ENCODE data around the gene DRAM1. TPM values are rescaled to one million over a fixed set of nuclear protein-coding genes. Genes with fewer than 3 reads are reported as not detected.

Gene DRAM1
- total RNA-seq, 1 donor from 2014 or later = 1.2 TPM

DNA sequence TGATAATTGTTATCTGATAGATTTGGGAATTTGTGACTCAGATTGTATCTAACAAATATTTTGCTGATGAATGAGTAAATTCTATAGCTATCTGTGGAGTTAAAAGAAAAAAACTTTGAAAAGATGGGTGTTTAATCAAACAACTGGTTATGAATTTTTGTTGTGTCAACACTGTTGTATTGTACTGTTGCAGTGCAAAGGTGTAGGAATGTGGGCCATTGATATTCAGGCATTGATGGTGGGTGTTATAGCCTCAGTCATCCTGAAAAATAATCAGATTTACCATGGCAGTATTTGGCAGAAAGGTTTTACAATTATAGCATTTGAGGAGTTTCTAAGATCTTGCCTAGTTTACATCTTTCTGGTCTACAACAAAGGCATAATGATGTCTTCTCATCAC lies 15.4 kb downstream of the DRAM1 start:
- no peak for DNase-seq (ENCODE audit: low spot score)
- Histone ChIP-seq H3K4me1 (peaks cover 7% of the 10 kb centered on the region), H3K9ac (no peak overlapping the region), H3K4me2 (no peak overlapping the region), H3K27me3 (no peaks in the 10 kb centered on the region), H3K4me3 (no peak overlapping the region), H2AFZ (replicated peaks) (no peak overlapping the region), H3F3A (ENCODE audit: low read depth) (no peaks in the 10 kb centered on the region), H3K79me2 (ENCODE audit: low read depth) (no peaks in the 10 kb centered on the region), H3K9me3 (ENCODE audit: low read depth) (no peaks in the 10 kb centered on the region), H3K27ac (no peak overlapping the region), H4K20me1 (ENCODE audit: low read depth) (no peaks in the 10 kb centered on the region), H3K36me3 (no peaks in the 10 kb centered on the region)
- Mint-ChIP-seq H3K27me3 (ENCODE audit: insufficient read depth, low read depth) (no peaks in the 10 kb centered on the region), H3K36me3 (no peaks in the 10 kb centered on the region), H3K27ac (no peak overlapping the region), H3K4me1 (no peaks in the 10 kb centered on the region), H3K4me3 (no peak overlapping the region), H3K9me3 (no peaks in the 10 kb centered on the region)
- TF ChIP-seq EZH2phosphoT487 (IDR thresholded peaks at IDR 0.05) (no peak), EZH2 (IDR thresholded peaks at IDR 0.05) (no peak)
- TF ChIP-seq, protein P1, sequence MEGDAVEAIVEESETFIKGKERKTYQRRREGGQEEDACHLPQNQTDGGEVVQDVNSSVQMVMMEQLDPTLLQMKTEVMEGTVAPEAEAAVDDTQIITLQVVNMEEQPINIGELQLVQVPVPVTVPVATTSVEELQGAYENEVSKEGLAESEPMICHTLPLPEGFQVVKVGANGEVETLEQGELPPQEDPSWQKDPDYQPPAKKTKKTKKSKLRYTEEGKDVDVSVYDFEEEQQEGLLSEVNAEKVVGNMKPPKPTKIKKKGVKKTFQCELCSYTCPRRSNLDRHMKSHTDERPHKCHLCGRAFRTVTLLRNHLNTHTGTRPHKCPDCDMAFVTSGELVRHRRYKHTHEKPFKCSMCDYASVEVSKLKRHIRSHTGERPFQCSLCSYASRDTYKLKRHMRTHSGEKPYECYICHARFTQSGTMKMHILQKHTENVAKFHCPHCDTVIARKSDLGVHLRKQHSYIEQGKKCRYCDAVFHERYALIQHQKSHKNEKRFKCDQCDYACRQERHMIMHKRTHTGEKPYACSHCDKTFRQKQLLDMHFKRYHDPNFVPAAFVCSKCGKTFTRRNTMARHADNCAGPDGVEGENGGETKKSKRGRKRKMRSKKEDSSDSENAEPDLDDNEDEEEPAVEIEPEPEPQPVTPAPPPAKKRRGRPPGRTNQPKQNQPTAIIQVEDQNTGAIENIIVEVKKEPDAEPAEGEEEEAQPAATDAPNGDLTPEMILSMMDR (IDR thresholded peaks at IDR 0.05) = no peak

DNA sequence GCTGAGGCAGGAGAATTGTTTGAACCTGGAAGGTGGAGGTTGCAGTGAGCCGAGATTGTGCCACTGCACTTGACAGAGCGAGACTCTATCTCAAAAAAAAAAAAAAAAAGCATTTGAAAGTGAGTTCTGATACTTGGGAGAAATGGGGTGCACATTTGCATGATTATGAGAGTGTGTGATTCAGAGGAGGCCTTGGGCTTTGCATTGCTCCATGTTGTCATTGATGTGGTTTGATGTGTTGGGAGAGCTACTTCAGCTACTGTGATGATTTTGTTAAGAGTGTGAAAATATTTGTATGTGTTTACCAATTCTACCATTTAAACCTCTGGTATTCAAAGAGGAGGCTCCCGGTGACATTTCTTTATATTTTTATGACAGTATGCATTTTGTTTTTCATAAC lies 24.4 kb downstream of the DRAM1 start:
- no peak overlapping the region for H2AFZ ChIP-seq (replicated peaks)
- H3K4me3 Mint-ChIP-seq = no peak overlapping the region
- H3K27ac Mint-ChIP-seq = no peak overlapping the region
- H3K4me1 ChIP-seq = no peaks in the 10 kb centered on the region
- H3K27me3 Mint-ChIP-seq (ENCODE audit: insufficient read depth, low read depth) = no peaks in the 10 kb centered on the region
- no peaks in the 10 kb centered on the region for H3K27me3 ChIP-seq
- DNase-seq (ENCODE audit: low spot score) = no peak
- no peaks in the 10 kb centered on the region for H3F3A ChIP-seq (ENCODE audit: low read depth)
- no peaks in the 10 kb centered on the region for H3K9me3 ChIP-seq (ENCODE audit: low read depth)
- TF ChIP-seq EZH2phosphoT487 (IDR thresholded peaks at IDR 0.05) = no peak
- no peak for TF ChIP-seq EZH2 (IDR thresholded peaks at IDR 0.05)
- TF ChIP-seq, protein P1 (IDR thresholded peaks at IDR 0.05) = no peak
- no peaks in the 10 kb centered on the region for H3K36me3 ChIP-seq
- H3K4me2 ChIP-seq = no peak overlapping the region
- H3K4me3 ChIP-seq = no peak overlapping the region
- H4K20me1 ChIP-seq (ENCODE audit: low read depth) = no peaks in the 10 kb centered on the region
- H3K4me1 Mint-ChIP-seq = no peaks in the 10 kb centered on the region
- no peak overlapping the region for H3K9ac ChIP-seq
- no peaks in the 10 kb centered on the region for H3K9me3 Mint-ChIP-seq
- H3K36me3 Mint-ChIP-seq = no peaks in the 10 kb centered on the region
- H3K79me2 ChIP-seq (ENCODE audit: low read depth) = no peaks in the 10 kb centered on the region
- H3K27ac ChIP-seq = no peak overlapping the region

DNA sequence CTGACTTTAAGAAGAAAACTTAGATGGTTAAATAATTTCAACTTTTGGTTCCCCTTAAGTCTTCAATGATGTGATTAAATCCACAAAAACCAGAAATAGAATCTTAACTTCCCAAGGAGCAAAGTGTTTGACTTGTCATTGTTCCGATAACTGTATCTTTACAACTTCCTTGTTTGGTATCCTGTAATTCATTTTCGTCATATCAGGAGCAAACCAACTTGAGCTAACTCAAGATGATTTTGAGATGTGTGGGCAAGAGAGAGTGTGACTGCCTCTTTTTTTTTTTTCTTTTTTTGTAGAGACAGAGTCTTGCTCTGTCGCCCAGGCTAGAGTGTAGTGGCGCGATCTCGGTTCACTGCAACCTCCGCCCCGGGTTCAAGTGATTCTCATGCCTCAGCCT lies 25.3 kb downstream of the DRAM1 start:
- no peaks in the 10 kb centered on the region for H3K27me3 ChIP-seq
- H3K4me1 ChIP-seq = no peaks in the 10 kb centered on the region
- no peak overlapping the region for H3K9ac ChIP-seq
- H3K9me3 ChIP-seq (ENCODE audit: low read depth) = no peaks in the 10 kb centered on the region
- no peak overlapping the region for H3K27ac Mint-ChIP-seq
- H3K4me3 ChIP-seq = no peak overlapping the region
- no peak for TF ChIP-seq EZH2 (IDR thresholded peaks at IDR 0.05)
- no peak for TF ChIP-seq EZH2phosphoT487 (IDR thresholded peaks at IDR 0.05)
- TF ChIP-seq, protein P1 (IDR thresholded peaks at IDR 0.05) = no peak
- H3K36me3 ChIP-seq = no peaks in the 10 kb centered on the region
- no peak for DNase-seq (ENCODE audit: low spot score)
- H3K36me3 Mint-ChIP-seq = no peaks in the 10 kb centered on the region
- H3K4me1 Mint-ChIP-seq = no peaks in the 10 kb centered on the region
- no peak overlapping the region for H2AFZ ChIP-seq (replicated peaks)
- no peaks in the 10 kb centered on the region for H3F3A ChIP-seq (ENCODE audit: low read depth)
- no peaks in the 10 kb centered on the region for H4K20me1 ChIP-seq (ENCODE audit: low read depth)
- no peaks in the 10 kb centered on the region for H3K79me2 ChIP-seq (ENCODE audit: low read depth)
- H3K4me3 Mint-ChIP-seq = no peak overlapping the region
- H3K27me3 Mint-ChIP-seq (ENCODE audit: insufficient read depth, low read depth) = no peaks in the 10 kb centered on the region
- no peak overlapping the region for H3K4me2 ChIP-seq
- H3K9me3 Mint-ChIP-seq = no peaks in the 10 kb centered on the region
- H3K27ac ChIP-seq = no peak overlapping the region
